T-helper 2 cell treated with Interferon-gamma antibody and Interleukin-4, amounts not matched to agents 5 μg/mL and 100 μg/mL, for 36 hours (primary cell): ENCODE measurements around the gene FAM83E.
A peak's percentile ranks its signal among the peaks of the same experiment; 100 is the strongest.
"Not testable (repeated sequence)": the region's sequence is repeated elsewhere in the genome, so short reads cannot be mapped to it uniquely, and the experiment has no call there.

Experiments used
- DNase-seq: peaks from one replicate; pipeline ENCODE4 v3.0.0; 2021; ENCODE audit warnings: low spot score
- H3K27ac Mint-ChIP-seq: one replicate; pipeline ENCODE4 v1.8.0; 2021; ENCODE audit warnings: mild to moderate bottlenecking, mixed read lengths
- H3K27me3 Mint-ChIP-seq: one replicate; pipeline ENCODE4 v1.8.0; 2021; ENCODE audit warnings: low read depth, mixed read lengths
- H3K36me3 Mint-ChIP-seq: one replicate; pipeline ENCODE4 v1.8.0; 2021; ENCODE audit warnings: low read depth, mixed read lengths
- H3K4me1 Mint-ChIP-seq: one replicate; pipeline ENCODE4 v1.8.0; 2021; ENCODE audit warnings: low read depth, mixed read lengths
- H3K4me3 Mint-ChIP-seq: one replicate; pipeline ENCODE4 v1.8.0; 2022; ENCODE audit warnings: mild to moderate bottlenecking, moderate library complexity, mixed read lengths
- H3K9me3 Mint-ChIP-seq: one replicate; pipeline ENCODE4 v1.8.0; 2021; ENCODE audit warnings: mixed read lengths

Gene FAM83E

GRCh38 chr19:48614436-48615230 is at the start of gene FAM83E:
Gene FAM83E (minus strand): TSS chr19:48615076. CDS start chr19:48613372, 1,704 bp downstream.
- Mint-ChIP-seq H3K4me1 (peaks cover 15% of the 10 kb centered on the region), H3K27me3 (no peaks in the 10 kb centered on the region), H3K27ac (peak within 1 kb of the TSS; percentile 49), H3K9me3 (no peaks in the 10 kb centered on the region), H3K36me3 (peaks cover 39% of the 10 kb centered on the region), H3K4me3 (peak within 1 kb of the TSS; percentile 12)
- DNase-seq, result no peak

GRCh38 chr19:48664476-48664875 is 49.6 kb upstream of the FAM83E start:
- Mint-ChIP-seq H3K4me1 (peaks cover 7% of the 10 kb centered on the region), H3K27ac (no peak overlapping the region), H3K4me3 (no peak overlapping the region), H3K9me3 (peaks cover 5% of the 10 kb centered on the region), H3K27me3 (no peaks in the 10 kb centered on the region), H3K36me3 (no peaks in the 10 kb centered on the region)
- DNase-seq, result no peak

GRCh38 chr19:48663667-48664066 is 48.8 kb upstream of the FAM83E start:
- Mint-ChIP-seq H3K27ac (no peak overlapping the region), H3K4me1 (peaks cover 7% of the 10 kb centered on the region), H3K36me3 (no peaks in the 10 kb centered on the region), H3K27me3 (peaks cover 3% of the 10 kb centered on the region), H3K4me3 (no peak overlapping the region), H3K9me3 (peaks cover under 1% of the 10 kb centered on the region)
- no peak for DNase-seq

- Mint-ChIP-seq H3K4me3 (no peak overlapping the region), H3K27ac (no peak overlapping the region), H3K4me1 (peaks cover 7% of the 10 kb centered on the region), H3K36me3 (no peaks in the 10 kb centered on the region), H3K9me3 (no peaks in the 10 kb centered on the region), H3K27me3 (peaks cover 6% of the 10 kb centered on the region)
- no peak for DNase-seq
Measured at GRCh38 chr19:48661711-48662090, 46.8 kb upstream of the FAM83E start.

GRCh38 chr19:48660852-48661710 is 46.2 kb upstream of the FAM83E start:
- peaks cover 7% of the 10 kb centered on the region for H3K4me1 Mint-ChIP-seq

GRCh38 chr19:48659768-48660167 is 44.9 kb upstream of the FAM83E start:
- Mint-ChIP-seq H3K27me3 (peaks cover 6% of the 10 kb centered on the region), H3K4me1 (peaks cover 7% of the 10 kb centered on the region), H3K9me3 (no peaks in the 10 kb centered on the region), H3K36me3 (no peaks in the 10 kb centered on the region), H3K27ac (no peak overlapping the region), H3K4me3 (no peak overlapping the region)
- no peak for DNase-seq

More at GRCh38 chr19:48660852-48661710, 46.2 kb upstream of the FAM83E start:
- peak; percentile 80 for DNase-seq
- H3K36me3 Mint-ChIP-seq, result no peaks in the 10 kb centered on the region
- H3K4me3 Mint-ChIP-seq, result peak overlapping the region; percentile 69
- no peaks in the 10 kb centered on the region for H3K9me3 Mint-ChIP-seq
- H3K27ac Mint-ChIP-seq, result peak overlapping the region; percentile 91
- H3K27me3 Mint-ChIP-seq, result peaks cover 6% of the 10 kb centered on the region

GRCh38 chr19:48658483-48658882 is 43.6 kb upstream of the FAM83E start:
- H3K27me3 Mint-ChIP-seq, result peaks cover 6% of the 10 kb centered on the region
- DNase-seq, result no peak
- H3K9me3 Mint-ChIP-seq, result no peaks in the 10 kb centered on the region
- no peak overlapping the region for H3K4me3 Mint-ChIP-seq
- H3K36me3 Mint-ChIP-seq, result no peaks in the 10 kb centered on the region
- peaks cover 9% of the 10 kb centered on the region for H3K4me1 Mint-ChIP-seq
- no peak overlapping the region for H3K27ac Mint-ChIP-seq

- not testable (repeated sequence) for H3K27ac Mint-ChIP-seq, H3K27me3 Mint-ChIP-seq, DNase-seq, H3K36me3 Mint-ChIP-seq, H3K9me3 Mint-ChIP-seq, H3K4me3 Mint-ChIP-seq
- H3K4me1 Mint-ChIP-seq, result peaks cover 11% of the 10 kb centered on the region
Measured at GRCh38 chr19:48657828-48658227, 43.0 kb upstream of the FAM83E start.

GRCh38 chr19:48656840-48657474 is 42.1 kb upstream of the FAM83E start:
- Mint-ChIP-seq H3K4me3 (no peak overlapping the region), H3K4me1 (peaks cover 14% of the 10 kb centered on the region), H3K36me3 (no peaks in the 10 kb centered on the region), H3K27me3 (peaks cover 6% of the 10 kb centered on the region), H3K27ac (no peak overlapping the region), H3K9me3 (no peaks in the 10 kb centered on the region)
- DNase-seq, result no peak

GRCh38 chr19:48654299-48655059 is 39.6 kb upstream of the FAM83E start:
- DNase-seq, result no peak

GRCh38 chr19:48651683-48652048 is 36.8 kb upstream of the FAM83E start:
- Mint-ChIP-seq H3K4me1 (peaks cover 23% of the 10 kb centered on the region), H3K4me3 (no peak overlapping the region), H3K27me3 (no peaks in the 10 kb centered on the region), H3K27ac (no peak overlapping the region), H3K36me3 (no peaks in the 10 kb centered on the region), H3K9me3 (no peaks in the 10 kb centered on the region)
- DNase-seq, result no peak

More at GRCh38 chr19:48654299-48655059, 39.6 kb upstream of the FAM83E start:
- peak overlapping the region; percentile 5 for H3K27ac Mint-ChIP-seq
- peaks cover 10% of the 10 kb centered on the region for H3K4me1 Mint-ChIP-seq
- no peaks in the 10 kb centered on the region for H3K9me3 Mint-ChIP-seq
- H3K36me3 Mint-ChIP-seq, result no peaks in the 10 kb centered on the region
- no peak overlapping the region for H3K4me3 Mint-ChIP-seq
- peaks cover 6% of the 10 kb centered on the region for H3K27me3 Mint-ChIP-seq

- no peaks in the 10 kb centered on the region for H3K9me3 Mint-ChIP-seq
- H3K36me3 Mint-ChIP-seq, result no peaks in the 10 kb centered on the region
- no peaks in the 10 kb centered on the region for H3K27me3 Mint-ChIP-seq
- DNase-seq, result no peak
- peaks cover 23% of the 10 kb centered on the region for H3K4me1 Mint-ChIP-seq
- no peak overlapping the region for H3K4me3 Mint-ChIP-seq
- H3K27ac Mint-ChIP-seq, result no peak overlapping the region
Measured at GRCh38 chr19:48650974-48651682, 36.3 kb upstream of the FAM83E start.

GRCh38 chr19:48648134-48648533 is 33.3 kb upstream of the FAM83E start:
- DNase-seq, result no peak
- Mint-ChIP-seq H3K9me3 (no peaks in the 10 kb centered on the region), H3K4me1 (peaks cover 38% of the 10 kb centered on the region), H3K27me3 (peaks cover 3% of the 10 kb centered on the region), H3K27ac (peak overlapping the region; percentile 78), H3K36me3 (no peaks in the 10 kb centered on the region), H3K4me3 (peak overlapping the region; percentile 35)
